ENCODE data around the gene PCDHA1.
"Not testable (repeated sequence)": the region's sequence is repeated elsewhere in the genome, so short reads cannot be mapped to it uniquely, and the experiment has no call there.

The PCDHA1 gene

GRCh38 chr5:140870221-140871201 is 84.6 kb downstream of the PCDHA1 start:
- peaks cover 80% of the 10 kb centered on the region for H3K36me3 Mint-ChIP-seq (ENCODE audit: low read depth)
- H3K27ac Mint-ChIP-seq = no peak overlapping the region
- H3K4me3 Mint-ChIP-seq = no peak overlapping the region
- no peaks in the 10 kb centered on the region for H3K27me3 Mint-ChIP-seq (ENCODE audit: low read depth)
- H3K4me1 Mint-ChIP-seq = no peaks in the 10 kb centered on the region
- H3K9me3 Mint-ChIP-seq = peaks cover 38% of the 10 kb centered on the region
- TF ChIP-seq, protein P1, sequence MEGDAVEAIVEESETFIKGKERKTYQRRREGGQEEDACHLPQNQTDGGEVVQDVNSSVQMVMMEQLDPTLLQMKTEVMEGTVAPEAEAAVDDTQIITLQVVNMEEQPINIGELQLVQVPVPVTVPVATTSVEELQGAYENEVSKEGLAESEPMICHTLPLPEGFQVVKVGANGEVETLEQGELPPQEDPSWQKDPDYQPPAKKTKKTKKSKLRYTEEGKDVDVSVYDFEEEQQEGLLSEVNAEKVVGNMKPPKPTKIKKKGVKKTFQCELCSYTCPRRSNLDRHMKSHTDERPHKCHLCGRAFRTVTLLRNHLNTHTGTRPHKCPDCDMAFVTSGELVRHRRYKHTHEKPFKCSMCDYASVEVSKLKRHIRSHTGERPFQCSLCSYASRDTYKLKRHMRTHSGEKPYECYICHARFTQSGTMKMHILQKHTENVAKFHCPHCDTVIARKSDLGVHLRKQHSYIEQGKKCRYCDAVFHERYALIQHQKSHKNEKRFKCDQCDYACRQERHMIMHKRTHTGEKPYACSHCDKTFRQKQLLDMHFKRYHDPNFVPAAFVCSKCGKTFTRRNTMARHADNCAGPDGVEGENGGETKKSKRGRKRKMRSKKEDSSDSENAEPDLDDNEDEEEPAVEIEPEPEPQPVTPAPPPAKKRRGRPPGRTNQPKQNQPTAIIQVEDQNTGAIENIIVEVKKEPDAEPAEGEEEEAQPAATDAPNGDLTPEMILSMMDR (IDR thresholded peaks at IDR 0.05; ENCODE audit: unreplicated experiment in 3 of 3) = no peak

- H3K4me3 Mint-ChIP-seq = peak within 1 kb of the TSS; percentile 89 to 91 (median 90)
- H3K27ac Mint-ChIP-seq = peak within 1 kb of the TSS; percentile 56 to 93 (median 86)
- no peaks in the 10 kb centered on the region for H3K27me3 Mint-ChIP-seq (ENCODE audit: low read depth)
- H3K9me3 Mint-ChIP-seq = peaks cover 57% of the 10 kb centered on the region
- peaks cover 89% of the 10 kb centered on the region for H3K36me3 Mint-ChIP-seq (ENCODE audit: low read depth)
- TF ChIP-seq, protein P1 (IDR thresholded peaks at IDR 0.05; ENCODE audit: unreplicated experiment in 3 of 3) = peak; percentile 31 to 47 (median 33)
- H3K4me1 Mint-ChIP-seq = no peaks in the 10 kb centered on the region
Observed at GRCh38 chr5:140875085-140876065, 89.4 kb downstream of the PCDHA1 start, which contains the start of gene PCDHA12. Gene PCDHA12 (plus strand): TSS chr5:140875308. CDS start chr5:140875473, 165 bp downstream.

GRCh38 chr5:140876541-140877261 is 90.8 kb downstream of the PCDHA1 start:
- peaks cover 67% of the 10 kb centered on the region for H3K9me3 Mint-ChIP-seq
- H3K4me1 Mint-ChIP-seq; H3K27ac Mint-ChIP-seq; H3K27me3 Mint-ChIP-seq (ENCODE audit: low read depth): not testable (repeated sequence)
- H3K4me3 Mint-ChIP-seq = peak overlapping the region; percentile 89 to 91 (median 90)
- H3K36me3 Mint-ChIP-seq (ENCODE audit: low read depth) = peaks cover 91% of the 10 kb centered on the region

- TF ChIP-seq, protein P1 (IDR thresholded peaks at IDR 0.05; ENCODE audit: unreplicated experiment in 3 of 3) = no peak
- Mint-ChIP-seq H3K4me3 (no peak overlapping the region), H3K27me3 (ENCODE audit: low read depth) (no peaks in the 10 kb centered on the region), H3K36me3 (ENCODE audit: low read depth) (peaks cover 91% of the 10 kb centered on the region), H3K27ac (no peak overlapping the region), H3K9me3 (peaks cover 67% of the 10 kb centered on the region), H3K4me1 (no peaks in the 10 kb centered on the region)
Observed at GRCh38 chr5:140877262-140877581, 91.3 kb downstream of the PCDHA1 start.

DNA sequence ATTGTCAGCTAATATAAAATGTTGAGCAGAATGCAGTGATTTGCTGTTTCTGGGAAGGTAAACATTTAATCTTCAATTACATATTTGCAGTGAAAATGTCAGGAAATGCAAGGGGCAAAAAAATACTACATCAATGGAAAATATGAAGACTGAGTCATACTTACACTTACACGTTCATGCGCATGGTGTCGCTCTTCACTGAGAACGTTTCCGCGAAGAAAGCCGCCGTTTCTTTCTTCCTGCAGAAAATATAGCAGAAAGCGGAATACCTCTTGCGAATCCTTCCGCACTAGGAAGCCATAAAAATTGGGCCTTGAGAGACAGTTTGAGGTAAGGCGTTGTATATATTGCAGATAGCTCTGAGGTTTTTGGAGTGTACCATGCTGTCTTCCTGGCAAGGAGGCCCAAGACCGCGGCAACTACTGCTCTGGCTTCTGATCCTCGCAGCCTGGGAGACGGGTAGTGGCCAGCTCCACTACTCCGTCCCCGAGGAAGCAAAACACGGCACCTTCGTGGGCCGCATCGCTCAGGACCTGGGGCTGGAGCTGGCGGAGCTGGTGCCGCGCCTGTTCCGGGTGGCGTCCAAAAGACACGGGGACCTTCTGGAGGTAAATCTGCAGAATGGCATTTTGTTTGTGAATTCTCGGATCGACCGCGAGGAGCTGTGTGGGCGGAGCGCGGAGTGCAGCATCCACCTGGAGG is 96.1 kb downstream of the PCDHA1 start, which contains the start of gene PCDHA13:
Gene PCDHA13 (plus strand): TSS at position 236 of the 702 bp plus-strand sequence. CDS start 145 bp downstream, at position 381.
- TF ChIP-seq, protein P1 (IDR thresholded peaks at IDR 0.05; ENCODE audit: unreplicated experiment in 3 of 3) = no peak
- Mint-ChIP-seq H3K27ac (no peak within 1 kb of the TSS), H3K27me3 (ENCODE audit: low read depth) (no peaks in the 10 kb centered on the region), H3K4me1 (no peaks in the 10 kb centered on the region), H3K36me3 (ENCODE audit: low read depth) (peaks cover 86% of the 10 kb centered on the region), H3K4me3 (no peak within 1 kb of the TSS), H3K9me3 (peaks cover 56% of the 10 kb centered on the region)

Data from nephron (organoid).